GM18519 (cell line): ENCODE measurements around the gene ERMP1.
A peak's percentile ranks its signal among the peaks of the same experiment; 100 is the strongest.

Experiments used
- ATAC-seq: cut with Tn5 transposase; IDR thresholded peaks from one replicate; pipeline ENCODE4 v1.9.1; 2021; ENCODE audit warnings: mild to moderate bottlenecking, moderate library complexity; ENCODE audit not compliant: unreplicated experiment, low FRiP score

Gene ERMP1

DNA sequence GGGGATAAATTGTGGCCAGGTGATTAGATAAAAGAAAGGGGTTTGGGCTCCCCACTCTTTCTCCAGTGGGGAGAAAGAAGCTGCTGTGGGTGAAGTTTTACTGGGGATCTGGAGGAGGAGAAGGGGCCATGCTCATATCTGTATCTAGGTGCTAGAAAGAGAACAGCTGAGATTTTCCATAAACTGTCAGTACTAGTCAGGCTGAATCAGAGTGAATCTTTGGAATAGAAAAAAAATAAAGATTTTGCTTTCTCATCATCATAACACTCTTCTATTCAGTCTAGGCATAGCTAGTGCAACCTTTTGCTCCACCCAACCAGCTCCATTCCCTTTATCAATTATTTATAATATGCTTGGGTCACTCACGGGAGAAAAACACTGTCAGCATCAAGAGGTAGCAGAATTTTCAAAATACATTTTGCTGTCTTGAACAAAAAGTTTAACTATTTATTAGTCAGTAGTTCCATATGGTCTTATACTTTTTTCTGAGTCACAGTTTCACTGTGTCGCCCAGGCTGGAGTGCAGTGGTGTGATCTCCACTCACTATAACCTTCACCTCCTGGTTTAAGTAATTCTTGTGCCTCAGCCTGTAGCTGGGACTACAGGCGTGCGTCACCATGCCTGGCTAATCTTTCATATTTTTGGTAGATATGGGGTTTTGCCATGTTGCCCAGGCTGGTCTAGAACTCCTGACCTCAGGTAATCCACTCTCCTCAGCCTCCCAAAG lies 21.3 kb upstream of the ERMP1 start:
- ATAC-seq, result no peak

DNA sequence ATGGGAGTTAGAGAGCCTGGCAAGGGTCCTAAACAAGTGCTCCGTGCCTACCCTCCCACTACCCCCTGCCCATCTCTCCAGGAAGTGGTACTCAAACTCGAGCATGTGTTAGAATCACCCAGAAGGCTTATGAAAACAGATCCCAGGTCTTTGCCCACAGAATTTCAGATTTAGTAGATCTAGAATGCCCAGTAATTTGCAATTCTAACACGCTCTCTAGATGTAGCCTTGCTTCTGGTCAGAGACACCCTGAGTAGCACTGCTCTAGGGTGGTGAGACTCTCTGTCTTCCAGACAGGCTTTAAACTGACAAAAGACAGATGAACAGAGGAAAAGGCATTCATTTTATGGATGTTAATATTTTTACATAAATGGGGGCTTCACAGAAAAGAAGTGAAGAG lies 20.7 kb upstream of the ERMP1 start:
- no peak for ATAC-seq

DNA sequence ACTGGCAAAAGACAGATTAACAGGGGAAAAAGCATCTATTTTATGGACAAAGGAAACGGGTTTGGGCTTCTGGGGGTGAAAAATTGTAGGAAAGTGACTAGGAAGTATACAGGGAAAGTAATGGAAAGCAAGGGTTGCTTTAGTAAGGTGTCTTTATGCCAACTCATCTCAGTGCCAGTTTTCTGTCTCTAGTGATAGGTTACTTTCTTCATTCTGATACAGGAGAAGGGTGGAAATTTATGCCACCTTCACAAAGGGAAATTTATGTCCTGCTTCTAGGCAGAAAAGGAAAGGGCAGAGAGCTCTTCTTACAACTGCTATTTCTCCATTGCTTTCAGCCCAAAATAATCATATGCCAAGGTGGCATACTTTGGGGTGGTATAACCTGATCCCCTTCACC lies 20.1 kb upstream of the ERMP1 start:
- no peak for ATAC-seq

DNA sequence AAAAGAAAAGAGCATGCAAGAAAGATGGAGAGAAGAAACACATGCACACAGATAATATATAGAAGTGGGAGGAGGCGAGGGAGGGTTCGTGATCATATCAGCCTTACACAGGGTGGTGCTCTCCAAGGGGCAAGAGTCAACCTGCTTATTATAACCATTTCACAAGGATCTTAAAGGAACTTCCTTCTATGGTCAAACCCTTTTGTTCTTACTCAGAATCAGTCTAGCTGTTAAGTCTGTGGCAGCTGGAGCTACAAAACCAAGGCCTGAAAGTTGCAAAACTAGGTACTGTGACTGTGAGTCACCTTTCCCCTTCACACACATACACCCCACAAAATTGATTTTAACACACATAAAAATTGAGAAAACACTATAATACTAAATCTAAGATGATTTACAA lies 18.5 kb upstream of the ERMP1 start:
- ATAC-seq, result peak; percentile 97

DNA sequence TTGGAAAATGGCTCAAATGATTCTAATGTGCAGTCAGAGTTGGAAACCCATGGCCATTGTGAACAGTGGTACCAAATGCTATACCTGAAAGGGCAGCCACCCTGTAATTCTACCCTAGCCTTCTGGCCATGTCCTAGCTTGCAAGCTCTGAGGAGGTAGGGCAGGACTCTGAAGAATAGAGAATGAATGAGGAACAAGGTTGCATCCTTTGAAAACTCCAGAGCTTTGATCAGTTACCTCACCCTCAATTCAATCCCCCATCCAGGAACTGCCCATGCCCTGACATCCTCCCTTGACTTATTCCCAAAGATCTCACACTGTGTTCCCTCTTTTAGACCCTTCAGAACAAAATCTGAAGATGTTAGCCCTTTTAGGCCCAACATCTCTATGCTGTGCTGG lies 17.8 kb upstream of the ERMP1 start:
- no peak for ATAC-seq

DNA sequence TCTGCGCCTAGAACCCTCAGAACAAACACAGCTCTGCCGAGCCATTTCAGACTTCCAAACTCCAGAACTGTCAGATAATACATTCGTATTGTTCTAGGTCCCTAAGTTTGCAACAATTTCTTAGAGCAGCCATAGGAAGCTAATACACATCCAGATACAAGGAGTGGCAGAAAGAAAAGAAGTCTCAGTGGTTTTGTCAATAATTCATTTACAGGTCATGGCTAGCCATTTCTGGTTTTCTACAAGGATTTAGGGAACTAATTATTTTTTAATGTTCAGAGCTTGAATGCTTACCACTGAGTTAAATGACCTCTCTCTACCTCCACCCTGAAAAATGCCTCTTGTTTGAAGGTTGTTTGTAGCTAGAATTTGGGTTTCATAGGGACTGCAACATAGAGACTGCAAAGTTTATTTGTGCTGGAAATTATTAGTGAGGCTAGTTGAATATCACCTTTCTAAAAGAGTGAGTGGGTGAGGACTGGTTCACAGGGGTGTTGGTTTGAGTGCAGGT lies 15.5 kb upstream of the ERMP1 start:
- ATAC-seq, result no peak

DNA sequence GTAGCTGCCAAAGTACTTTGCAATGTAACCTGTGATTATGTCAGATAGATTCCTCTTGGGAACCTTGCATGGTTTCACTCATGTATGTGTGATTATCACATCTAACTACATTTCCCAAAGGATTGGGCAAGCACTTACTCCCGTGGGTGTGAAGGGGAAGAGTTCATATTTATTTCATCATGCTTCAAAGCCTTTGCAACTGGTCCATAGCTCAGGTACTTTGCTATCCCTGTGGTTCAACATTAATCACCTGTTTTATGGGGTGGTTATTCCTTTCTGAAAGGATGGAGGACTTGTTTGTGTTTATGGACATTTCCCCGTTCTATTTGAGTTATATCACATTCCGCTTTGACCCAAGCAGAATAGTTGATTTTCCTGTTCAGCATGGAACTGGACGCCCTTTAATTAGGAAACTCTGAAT lies 13.6 kb upstream of the ERMP1 start:
- no peak for ATAC-seq

DNA sequence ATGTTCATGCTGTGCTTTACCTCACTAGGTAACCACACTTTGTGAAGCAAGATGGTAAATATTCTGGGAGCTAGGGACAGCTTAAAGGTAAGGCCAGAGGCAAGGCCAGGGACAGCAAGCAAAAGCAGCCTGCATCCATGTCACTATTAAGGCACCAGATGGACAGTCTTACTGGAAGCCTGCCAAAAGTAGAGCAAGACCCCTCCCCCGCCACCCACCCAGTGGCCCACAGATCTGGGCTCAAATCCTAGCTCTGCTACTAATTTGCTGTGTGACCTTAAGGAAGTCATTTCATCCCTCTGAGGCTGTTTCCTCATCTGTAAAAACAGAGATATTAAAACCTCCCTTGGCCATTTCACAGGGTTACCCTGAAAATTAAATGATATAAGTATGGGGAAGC lies 13.2 kb upstream of the ERMP1 start:
- no peak for ATAC-seq

DNA sequence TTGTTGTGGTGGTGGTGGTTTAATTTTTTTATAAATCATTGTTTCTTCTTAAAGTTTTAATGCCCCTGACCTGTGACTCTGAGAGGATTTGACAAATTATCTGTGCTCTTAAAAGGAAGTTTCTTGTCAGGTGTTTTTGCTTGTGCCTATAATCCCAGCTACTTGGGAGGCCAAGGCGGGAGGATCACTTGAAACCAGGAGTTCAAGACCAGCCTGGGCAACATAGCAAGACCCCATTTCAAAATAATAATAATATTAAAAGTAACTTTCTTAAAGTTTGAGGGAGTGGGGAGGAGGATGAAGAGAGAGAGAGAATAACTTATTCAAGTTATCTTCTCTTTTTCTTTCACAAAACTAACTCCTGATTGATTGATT lies 12.2 kb upstream of the ERMP1 start:
- no peak for ATAC-seq

DNA sequence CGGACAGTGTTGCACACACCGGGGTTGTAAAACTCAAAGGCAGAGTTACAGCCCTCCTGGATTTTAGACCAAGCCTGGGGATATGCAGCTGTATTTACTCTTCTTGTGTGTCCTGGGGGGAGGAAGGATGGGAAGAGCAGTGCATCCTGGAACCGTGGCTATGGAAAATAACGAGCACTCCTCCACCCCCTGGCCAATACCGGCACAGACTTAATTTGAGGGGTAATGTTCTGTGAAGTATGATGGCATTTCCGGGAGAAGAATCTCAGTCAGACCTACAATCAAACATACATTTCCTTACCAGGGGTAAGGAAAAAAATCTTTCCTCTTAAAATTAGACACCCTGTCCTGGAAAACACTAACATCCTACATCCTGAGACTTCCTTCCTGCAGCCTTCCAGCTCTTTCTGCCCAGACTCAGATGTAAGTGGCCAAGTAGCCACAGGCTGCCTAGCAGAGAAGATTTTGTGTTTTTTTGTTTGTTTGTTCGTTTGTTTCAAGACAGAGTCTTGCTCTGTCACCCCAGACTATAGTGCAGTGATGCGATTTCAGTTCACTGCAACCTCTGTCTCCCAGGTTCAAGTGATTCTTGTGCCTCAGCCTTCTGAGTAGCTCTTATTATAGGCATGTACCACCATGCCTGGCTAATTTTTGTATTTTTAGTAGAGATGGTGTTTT lies 11.0 kb upstream of the ERMP1 start:
- ATAC-seq, result no peak

DNA sequence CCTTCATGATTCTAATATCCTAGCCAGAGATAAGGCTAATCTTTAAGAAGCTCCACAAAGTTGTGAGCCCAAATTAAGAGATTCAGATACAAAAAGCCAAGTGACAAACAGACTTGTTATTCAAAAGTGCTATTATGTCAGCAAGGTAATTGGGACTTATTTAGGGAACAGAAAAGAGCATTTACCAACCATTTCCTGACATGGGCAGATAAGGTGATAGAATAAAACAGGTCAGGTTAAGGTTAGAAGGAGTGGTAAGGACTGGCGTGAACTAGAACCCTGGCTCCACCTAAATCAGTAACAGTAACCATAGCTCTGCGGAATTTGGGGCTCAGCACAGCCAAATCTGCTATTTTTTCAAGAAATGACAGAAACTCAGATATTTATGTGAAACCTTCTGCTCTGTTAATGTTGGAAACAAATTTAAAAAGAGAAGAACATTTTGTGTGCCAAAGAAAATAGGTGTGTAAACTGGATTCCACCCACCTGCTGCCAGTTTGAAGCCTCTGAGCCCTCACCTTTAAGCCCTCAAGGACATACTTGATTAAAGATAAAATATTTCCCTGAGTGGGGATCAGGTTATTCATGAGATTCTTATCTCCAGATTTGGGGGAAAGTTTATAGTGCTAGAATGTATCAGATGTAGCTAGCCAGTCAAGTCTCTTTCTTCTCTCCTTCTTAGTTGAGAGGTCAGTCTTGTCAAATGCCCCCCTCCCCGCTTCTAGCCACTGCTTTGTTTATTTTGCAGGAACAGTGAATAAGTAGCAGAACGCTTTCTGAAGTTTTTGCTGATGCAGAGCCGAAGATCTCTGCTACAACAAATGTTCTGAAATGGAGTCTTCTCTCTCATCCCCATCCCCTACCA lies 10.2 kb upstream of the ERMP1 start:
- no peak for ATAC-seq

DNA sequence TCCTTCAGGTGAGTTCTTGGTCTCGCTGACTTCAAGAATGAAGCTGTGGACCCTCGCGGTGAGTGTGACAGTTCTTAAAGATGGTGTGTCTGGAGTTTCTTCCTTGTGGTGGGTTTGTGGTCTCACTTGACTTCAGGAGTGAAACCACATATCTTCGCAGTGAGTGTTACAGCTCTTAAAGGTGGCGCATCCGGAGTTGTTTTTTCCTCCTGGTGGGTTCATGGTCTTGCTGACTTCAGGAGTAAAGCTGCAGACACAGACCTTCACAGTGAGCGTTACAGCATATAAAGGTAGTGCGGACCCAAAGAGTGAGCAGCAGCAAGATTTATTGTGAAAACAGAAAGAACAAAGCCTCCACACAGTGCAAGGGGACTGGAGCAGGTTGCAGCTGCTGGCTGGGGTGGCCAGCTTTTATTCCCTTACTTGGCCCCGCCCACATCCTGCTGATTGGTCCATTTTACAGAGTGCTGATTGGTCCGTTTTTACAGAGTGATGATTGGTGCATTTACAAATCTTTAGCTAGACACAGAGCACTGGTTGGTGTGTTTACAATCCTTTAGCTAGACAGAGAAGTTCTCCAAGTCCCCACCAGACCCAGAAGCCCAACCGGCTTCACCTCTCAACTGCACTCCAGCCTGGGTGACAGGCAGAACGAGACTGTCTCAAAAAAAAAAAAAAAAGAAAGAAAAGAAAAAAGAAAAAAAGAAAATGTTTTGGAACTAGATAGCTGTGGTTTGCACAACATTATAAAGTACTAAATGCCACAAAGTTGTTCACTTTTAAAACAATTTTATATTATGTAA lies 9.1 kb upstream of the ERMP1 start:
- no peak for ATAC-seq

DNA sequence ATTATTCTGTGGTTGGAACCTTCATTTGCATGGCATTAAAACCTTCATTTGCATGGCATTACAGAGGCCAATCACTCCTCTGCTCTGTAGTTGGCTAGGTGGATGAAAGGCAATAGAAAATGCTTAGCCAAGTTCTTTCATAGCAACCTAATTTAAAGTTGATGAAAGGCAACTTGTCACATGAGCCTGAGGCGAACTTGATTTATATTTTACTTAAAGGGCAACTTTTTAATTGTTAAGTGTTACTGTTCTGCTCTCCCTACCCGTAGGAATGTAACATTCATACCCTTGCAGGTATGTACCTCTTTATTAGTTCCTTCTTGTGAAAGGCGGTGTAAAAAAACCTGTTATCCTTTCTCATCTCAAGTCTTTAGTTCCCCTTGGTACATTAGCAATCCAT lies 7.9 kb upstream of the ERMP1 start:
- ATAC-seq, result no peak

DNA sequence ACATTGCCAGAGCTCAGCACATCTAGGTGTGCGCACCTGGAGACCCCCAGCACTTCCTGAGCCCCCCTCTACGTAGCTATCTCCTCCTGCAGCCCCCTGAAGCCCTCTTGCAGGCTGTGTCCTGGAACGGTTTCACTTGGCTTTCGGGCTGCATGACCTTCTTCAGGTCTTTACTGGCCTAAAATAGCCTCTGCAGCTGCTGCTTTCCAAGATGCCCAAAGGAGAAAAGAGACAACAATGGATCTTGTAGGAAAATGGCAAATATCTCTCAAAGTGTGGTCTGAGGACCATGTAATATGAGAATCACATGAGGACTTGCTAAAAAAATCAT lies 6.6 kb upstream of the ERMP1 start:
- no peak for ATAC-seq

DNA sequence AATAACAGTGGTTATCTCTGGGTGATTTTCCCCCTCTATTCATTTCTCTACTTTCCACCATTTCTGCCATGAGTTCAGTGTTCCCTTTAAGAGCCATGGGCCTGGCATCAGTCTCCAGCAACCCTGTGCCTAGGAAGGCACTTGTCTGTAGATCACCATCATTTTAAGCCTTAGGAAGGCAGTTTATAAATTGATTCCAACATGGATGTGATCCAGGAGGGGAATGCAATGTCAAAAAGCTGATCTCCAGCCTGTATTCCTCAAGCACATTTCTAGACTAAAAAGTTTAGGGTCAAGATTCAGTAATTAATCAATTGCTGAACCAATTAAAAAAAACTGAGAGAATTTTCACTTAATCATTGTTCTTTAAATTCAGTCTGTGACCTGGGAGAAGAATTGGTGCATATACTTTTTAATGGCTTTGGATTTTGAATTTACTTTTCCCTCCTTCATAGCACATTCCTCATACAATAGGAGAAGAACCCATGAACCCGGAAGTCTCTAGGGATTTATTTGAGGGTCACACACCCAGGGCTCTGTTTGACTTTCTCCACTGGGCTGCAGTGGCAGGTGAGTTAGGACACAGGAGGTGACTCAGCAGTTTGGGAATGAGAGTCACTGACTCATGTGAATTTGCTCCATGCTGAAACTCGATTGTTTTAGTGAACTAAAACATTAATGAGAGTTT lies 6.1 kb upstream of the ERMP1 start:
- no peak for ATAC-seq

DNA sequence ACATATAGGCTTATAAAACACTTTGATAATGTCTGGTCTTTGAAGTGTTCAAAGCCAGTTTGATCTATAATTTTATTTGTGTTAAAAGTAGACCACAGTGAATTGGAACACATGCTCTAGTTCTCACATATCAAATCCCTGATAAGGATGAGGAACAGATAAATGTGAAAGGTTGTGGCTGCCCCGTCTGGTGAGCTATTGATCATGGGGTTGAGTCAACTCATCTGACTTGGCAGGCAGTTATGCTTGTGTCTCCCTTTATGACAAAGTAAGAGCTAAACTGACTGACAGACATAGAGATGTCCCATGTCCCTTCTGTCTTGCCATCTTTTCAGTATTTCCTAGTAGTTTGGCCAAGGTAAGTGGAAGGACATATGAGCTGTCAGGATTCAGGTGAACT lies 2.9 kb upstream of the ERMP1 start:
- no peak for ATAC-seq

DNA sequence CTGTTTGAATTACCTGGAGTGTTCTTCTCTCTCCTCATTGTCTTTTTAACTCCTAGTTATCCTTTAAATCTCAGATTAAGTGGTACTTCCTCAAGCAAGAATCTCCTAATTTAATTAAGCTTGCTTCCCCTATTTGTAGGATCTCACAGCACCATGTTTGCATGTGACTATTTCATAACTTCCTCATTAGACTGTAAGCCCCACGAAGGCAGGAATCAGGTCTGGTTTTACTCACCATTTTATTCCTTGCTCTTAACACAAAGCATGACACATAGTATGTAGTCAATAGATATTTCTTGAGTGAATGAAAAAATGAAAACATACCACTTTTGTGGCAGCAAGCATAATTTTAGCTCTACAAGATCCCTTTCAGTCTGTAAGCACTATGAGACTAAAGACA lies 1.3 kb upstream of the ERMP1 start:
- ATAC-seq, result no peak

DNA sequence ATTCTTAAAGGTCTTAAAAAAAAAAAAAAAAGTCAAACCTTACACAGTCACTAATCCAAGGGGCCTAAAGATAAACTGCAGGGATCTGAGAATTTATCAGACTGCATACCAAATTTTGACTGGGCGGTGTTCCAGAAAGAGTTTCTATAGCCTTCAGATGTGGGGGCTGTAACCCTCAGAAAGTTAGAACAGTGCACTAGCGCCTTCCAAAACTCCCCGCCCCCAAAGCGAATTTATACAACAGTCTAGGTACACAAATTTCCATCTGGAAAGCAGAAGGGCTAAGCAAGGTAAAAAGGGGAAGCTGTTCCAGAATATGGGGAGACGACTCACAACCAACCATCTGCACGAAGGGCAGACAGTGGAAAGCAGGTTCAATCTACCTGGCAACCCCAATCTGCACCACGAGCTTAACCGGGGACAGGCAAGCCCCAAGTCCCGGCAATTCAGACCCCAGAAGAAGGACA lies 813 bp downstream of the ERMP1 start:
- peak; percentile 9 for ATAC-seq

DNA sequence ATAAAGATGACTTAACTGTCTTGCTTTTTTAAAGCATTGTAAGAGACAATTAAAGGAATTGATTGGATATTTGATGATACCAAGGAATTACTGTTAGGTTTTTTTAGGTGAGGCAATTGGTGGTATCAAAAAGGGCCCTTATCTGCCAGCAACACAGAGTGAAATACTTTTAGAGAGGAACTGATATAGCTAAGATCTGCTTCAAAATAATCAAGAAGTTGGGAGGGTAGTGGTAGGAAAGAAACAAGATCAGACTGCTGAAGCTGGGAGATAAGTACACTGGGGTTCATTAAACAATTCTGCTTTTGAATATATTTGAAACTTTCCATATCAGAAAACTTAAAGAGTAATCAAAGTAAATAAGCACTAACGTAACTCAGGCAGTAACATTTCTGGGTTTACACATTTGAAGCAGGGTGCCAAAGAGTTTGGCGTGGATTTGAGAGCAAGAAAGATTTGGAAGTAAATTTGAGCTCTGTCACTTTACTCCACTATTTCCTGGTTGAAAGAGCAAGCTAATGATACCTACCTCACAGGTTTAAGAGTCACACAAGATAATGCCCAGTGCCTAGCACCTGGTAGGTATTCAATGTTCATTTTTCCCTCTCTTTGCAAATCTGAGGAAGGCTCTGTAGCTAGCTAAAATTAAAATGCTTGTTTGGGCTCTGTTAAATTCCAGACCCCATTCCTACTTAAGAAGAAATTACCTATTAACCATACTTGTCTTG lies 6.9 kb downstream of the ERMP1 start:
- no peak for ATAC-seq
